Breast epithelium (tissue), 4 donors: ENCODE results near the gene GARRE1. TPM values are rescaled to one million over a fixed set of nuclear protein-coding genes. Genes with fewer than 3 reads are reported as not detected.
"Not testable (repeated sequence)": the region's sequence is repeated elsewhere in the genome, so short reads cannot be mapped to it uniquely, and the experiment has no call there.

Experiments used
- DNase-seq, 2 donors: peaks; one replicate each; pipeline ENCODE4 v3.0.0-alpha.2; 2019; ENCODE audit warnings: low spot score in 2 of 2
- H3K27ac ChIP-seq, 2 donors: fragments of 200-600 bp; sonication (generic) in 1 of 2; one replicate each; pipeline ENCODE4 v1.5.1; 2016 to 2019; ENCODE audit warnings: mild to moderate bottlenecking in 1 of 2
- H3K27me3 ChIP-seq, 2 donors: fragments of 200-600 bp; sonication (generic) in 1 of 2; one replicate each; pipeline versions ENCODE4 v1.5.1 to v1.6.0; 2017 to 2019; ENCODE audit warnings: control low read depth in 1 of 2, mild to moderate bottlenecking in 1 of 2
- H3K36me3 ChIP-seq: fragments of 200-600 bp; one replicate; pipeline ENCODE4 v1.5.1; 2019
- H3K4me1 ChIP-seq, 2 donors: fragments of 200-600 bp; sonication (generic); one replicate each; pipeline ENCODE4 v1.5.1; 2016 to 2019; ENCODE audit warnings: control low read depth in 1 of 2
- H3K4me3 ChIP-seq, 3 donors: fragments of 200-600 bp; sonication (generic); 1 replicate in 2 of 3; 2 replicates in 1 of 3; pipeline ENCODE4 v1.5.1; 2016 to 2019; ENCODE audit warnings: mild to moderate bottlenecking in 3 of 3, moderate library complexity in 2 of 3
- H3K9me3 ChIP-seq, 2 donors: fragments of 200-600 bp; sonication (generic) in 1 of 2; one replicate each; pipeline ENCODE4 v1.5.1; 2016 to 2019; ENCODE audit warnings: control low read depth in 1 of 2
- CTCF ChIP-seq, 3 donors: fragments of 450-650 bp; IDR thresholded peaks; one replicate each; pipeline ENCODE4 v1.5.1; 2016 to 2017; ENCODE audit warnings: antibody characterized with exemption in 3 of 3, mild to moderate bottlenecking in 3 of 3, moderate library complexity in 3 of 3
- POLR2A ChIP-seq: fragments of 450-650 bp; IDR thresholded peaks from one replicate; pipeline ENCODE4 v1.6.1; 2016; ENCODE audit warnings: antibody characterized with exemption, mild to moderate bottlenecking, moderate library complexity
- POLR2AphosphoS5 ChIP-seq, 3 donors: sonication (generic); formaldehyde crosslinking; IDR thresholded peaks; one replicate each; pipeline ENCODE4 v1.6.1; 2017; ENCODE audit warnings: antibody characterized with exemption in 3 of 3
- intact Hi-C: fragments of 100-400 bp; cut with DNase I; formaldehyde crosslinking; loops from one replicate; pipeline ENCODE4 v1.15.1; 2023; ENCODE audit warnings: low total_unique reads
- total RNA-seq, 3 donors: library from RNA; depleted of rRNA; stranded (reverse); fragments of >200 nt; gene quantifications; one replicate each; pipeline ENCODE4 v1.1.0, GENCODE V29; 2016

GARRE1 gene
- total RNA-seq, 3 donors from 2014 or later = 21.0 to 43.9 (median 25.2) TPM

GRCh38 chr19:34244611-34245299 lies 9.6 kb upstream of the GARRE1 start:
- Histone ChIP-seq H3K9me3 (no peaks in the 10 kb centered on the region), H3K4me1 (no peaks in the 10 kb centered on the region), H3K4me3 (no peak overlapping the region), H3K36me3 (no peaks in the 10 kb centered on the region), H3K27ac (no peak overlapping the region), H3K27me3 (no peaks in the 10 kb centered on the region)
- no peak for DNase-seq
- TF ChIP-seq POLR2AphosphoS5 (IDR thresholded peaks at IDR 0.05) = no peak
- no peak for TF ChIP-seq CTCF (IDR thresholded peaks at IDR 0.05)
- TF ChIP-seq POLR2A = no peak
- intact Hi-C loops = loop anchor here (10.0 kb wide), 1 partner anchor 100 kb away; no protein-coding TSS in a partner anchor

GRCh38 chr19:34246340-34246739 lies 8.0 kb upstream of the GARRE1 start:
- Histone ChIP-seq H3K36me3 (no peaks in the 10 kb centered on the region), H3K27me3 (no peaks in the 10 kb centered on the region), H3K27ac (no peak overlapping the region), H3K9me3 (no peaks in the 10 kb centered on the region), H3K4me3 (no peak overlapping the region), H3K4me1 (no peaks in the 10 kb centered on the region)
- TF ChIP-seq POLR2AphosphoS5 (IDR thresholded peaks at IDR 0.05) (no peak), CTCF (IDR thresholded peaks at IDR 0.05) (no peak), POLR2A (no peak)
- intact Hi-C loops = loop anchor here (10.0 kb wide), 1 partner anchor 98 kb away; no protein-coding TSS in a partner anchor
- no peak for DNase-seq

GRCh38 chr19:34248941-34249340 lies 5.4 kb upstream of the GARRE1 start:
- Histone ChIP-seq H3K36me3 (no peaks in the 10 kb centered on the region), H3K4me3 (no peak overlapping the region), H3K4me1 (no peaks in the 10 kb centered on the region), H3K27me3 (no peaks in the 10 kb centered on the region), H3K9me3 (no peaks in the 10 kb centered on the region), H3K27ac (no peak overlapping the region)
- intact Hi-C loops = loop anchor here (10.0 kb wide), 1 partner anchor 96 kb away; no protein-coding TSS in a partner anchor
- no peak for DNase-seq
- TF ChIP-seq POLR2A (no peak), POLR2AphosphoS5 (IDR thresholded peaks at IDR 0.05) (no peak), CTCF (IDR thresholded peaks at IDR 0.05) (no peak)

- intact Hi-C loops, H3K27me3 ChIP-seq, H3K36me3 ChIP-seq, H3K9me3 ChIP-seq, H3K4me1 ChIP-seq, DNase-seq, H3K27ac ChIP-seq, H3K4me3 ChIP-seq: not testable (repeated sequence)
Observed at GRCh38 chr19:34253167-34253566, 1.2 kb upstream of the GARRE1 start.

- H3K36me3 ChIP-seq, H3K9me3 ChIP-seq, intact Hi-C loops, H3K27me3 ChIP-seq, DNase-seq, H3K4me1 ChIP-seq: not testable (repeated sequence)
- H3K27ac ChIP-seq = peak overlapping the region; percentile 93 to 97
- H3K4me3 ChIP-seq = peak overlapping the region; percentile 67 to 92 (median 88)
Observed at GRCh38 chr19:34253681-34254045, 691 bp upstream of the GARRE1 start.

GRCh38 chr19:34254698-34255432 lies 511 bp downstream of the GARRE1 start:
- intact Hi-C loops = no loop called here
- DNase-seq = no peak

More at GRCh38 chr19:34254698-34255432, 511 bp downstream of the GARRE1 start:
- no peak for TF ChIP-seq CTCF (IDR thresholded peaks at IDR 0.05)
- TF ChIP-seq POLR2AphosphoS5 (IDR thresholded peaks at IDR 0.05) = peak in 1 of 3 donors; percentile 28
- H3K36me3 ChIP-seq = no peaks in the 10 kb centered on the region
- H3K27ac ChIP-seq = peak overlapping the region; percentile 93 to 97
- H3K9me3 ChIP-seq = no peaks in the 10 kb centered on the region
- no peaks in the 10 kb centered on the region for H3K4me1 ChIP-seq
- peak overlapping the region; percentile 67 to 92 (median 88) for H3K4me3 ChIP-seq
- no peaks in the 10 kb centered on the region for H3K27me3 ChIP-seq
